Measurements from ENCODE around the gene TKFC.

GRCh38 chr11:61349916-61350315 lies 16.9 kb downstream of the TKFC start:
- TF ChIP-seq POLR2A (IDR thresholded peaks at IDR 0.05), result no peak
- no peak for TF ChIP-seq CTCF (IDR thresholded peaks at IDR 0.05)

All from right lobe of liver (tissue), 4 donors.